SK-MEL-5 (cell line): ENCODE measurements around the gene FGF4. TPM values are rescaled to one million over a fixed set of nuclear protein-coding genes. Genes with fewer than 3 reads are reported as not detected.

Source experiments
- DNase-seq: peaks from one replicate; pipeline ENCODE4 v3.0.0-alpha.2; 2016; ENCODE audit warnings: low read depth, low spot score
- in situ Hi-C: cut with HindIII; loops from 2 replicates; pipeline ENCODE4 v1.10.0; 2016; ENCODE audit warnings: low sequenced_read_pairs, high pct_unique_total_duplicates, low pct_unique_long_range_greater_than_20kb
- polyA plus RNA-seq, 2 experiments: library from polyadenylated mRNA; depleted of rRNA; stranded (reverse); fragments of >200 nt; gene quantifications; 2 replicates each; pipeline ENCODE4 v1.2.3, GENCODE V29; 2015
- total RNA-seq: library from RNA; depleted of rRNA; stranded (reverse); fragments of >200 nt; shearing (Covaris generic); gene quantifications from 2 replicates; pipeline ENCODE4 v1.2.3, GENCODE V29; 2014; rRNA removed

The FGF4 gene, protein sequence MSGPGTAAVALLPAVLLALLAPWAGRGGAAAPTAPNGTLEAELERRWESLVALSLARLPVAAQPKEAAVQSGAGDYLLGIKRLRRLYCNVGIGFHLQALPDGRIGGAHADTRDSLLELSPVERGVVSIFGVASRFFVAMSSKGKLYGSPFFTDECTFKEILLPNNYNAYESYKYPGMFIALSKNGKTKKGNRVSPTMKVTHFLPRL
- not detected in 2 replicates for total RNA-seq
- not detected in 2 replicates for polyA plus RNA-seq (2015; cell fraction: cytosol; rRNA removed)
- polyA plus RNA-seq (2015; cell fraction: nucleus; rRNA removed) = not detected in 2 replicates

DNA sequence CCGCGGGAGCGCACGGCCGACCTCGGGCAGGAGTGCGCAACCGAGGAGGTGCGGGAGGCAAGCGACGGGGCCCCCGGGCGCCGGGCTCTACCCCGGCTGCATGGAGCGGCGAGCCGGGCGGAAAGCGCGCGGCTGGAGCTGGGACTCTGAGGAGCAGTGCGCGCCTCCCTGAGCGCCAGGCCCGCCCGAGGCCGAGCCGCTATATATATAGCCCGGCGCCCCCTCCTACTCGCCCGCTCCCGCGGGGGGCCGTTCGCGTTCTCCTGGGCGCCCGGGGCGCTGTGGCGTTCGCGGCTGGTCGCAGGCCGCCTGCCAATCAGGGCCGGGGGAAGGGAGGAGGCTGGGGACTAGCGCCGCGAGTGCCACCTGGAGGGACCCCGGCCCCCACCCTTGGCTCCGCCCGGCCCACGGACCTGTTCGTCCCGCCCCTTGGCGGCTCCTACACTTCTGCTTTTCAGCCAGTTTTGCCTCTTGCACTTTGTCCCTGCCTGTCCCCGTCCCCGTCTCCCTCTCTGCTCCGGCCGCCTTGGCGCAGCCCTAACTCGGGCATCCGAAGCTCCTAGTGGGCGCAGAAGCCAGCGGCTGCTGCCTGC lies at the start of gene FGF4:
TSS of gene FGF4 (minus strand) at position 179 of the 593 bp plus-strand sequence. CDS start 257 bp downstream, outside the sequence.
- in situ Hi-C loops = no loop called here
- no peak for DNase-seq

DNA sequence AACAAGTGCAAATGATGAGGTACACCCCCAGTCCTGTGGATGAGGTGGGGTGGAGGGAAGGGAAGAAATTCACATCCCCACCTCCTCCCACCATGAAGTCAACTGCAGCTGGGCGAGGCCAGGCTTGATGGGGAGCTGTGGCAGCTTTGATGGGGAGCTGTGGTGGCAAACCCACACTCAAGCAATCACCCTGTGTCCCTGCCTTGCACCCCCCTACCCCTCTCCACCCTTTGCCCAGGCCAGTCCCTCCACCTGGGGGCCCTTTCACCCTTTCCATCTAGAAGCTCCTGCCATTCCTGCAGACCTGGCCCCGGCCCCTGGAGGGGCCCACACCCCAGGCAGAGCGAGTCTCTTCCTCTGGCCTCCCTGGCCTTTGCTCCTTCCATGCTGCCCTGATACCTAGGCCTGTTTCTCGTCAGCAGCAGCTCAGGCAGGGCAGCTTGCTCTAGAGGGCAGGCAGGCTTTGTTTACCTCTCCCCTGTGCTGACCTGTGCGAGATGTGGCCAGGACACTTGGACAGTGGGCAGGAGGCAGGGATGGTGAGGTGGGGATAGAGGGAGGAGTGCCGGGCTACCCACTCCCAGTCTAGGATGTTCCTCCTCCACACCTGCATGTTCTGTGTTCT lies 48.6 kb upstream of the FGF4 start:
- DNase-seq = no peak
- in situ Hi-C loops = no loop called here

DNA sequence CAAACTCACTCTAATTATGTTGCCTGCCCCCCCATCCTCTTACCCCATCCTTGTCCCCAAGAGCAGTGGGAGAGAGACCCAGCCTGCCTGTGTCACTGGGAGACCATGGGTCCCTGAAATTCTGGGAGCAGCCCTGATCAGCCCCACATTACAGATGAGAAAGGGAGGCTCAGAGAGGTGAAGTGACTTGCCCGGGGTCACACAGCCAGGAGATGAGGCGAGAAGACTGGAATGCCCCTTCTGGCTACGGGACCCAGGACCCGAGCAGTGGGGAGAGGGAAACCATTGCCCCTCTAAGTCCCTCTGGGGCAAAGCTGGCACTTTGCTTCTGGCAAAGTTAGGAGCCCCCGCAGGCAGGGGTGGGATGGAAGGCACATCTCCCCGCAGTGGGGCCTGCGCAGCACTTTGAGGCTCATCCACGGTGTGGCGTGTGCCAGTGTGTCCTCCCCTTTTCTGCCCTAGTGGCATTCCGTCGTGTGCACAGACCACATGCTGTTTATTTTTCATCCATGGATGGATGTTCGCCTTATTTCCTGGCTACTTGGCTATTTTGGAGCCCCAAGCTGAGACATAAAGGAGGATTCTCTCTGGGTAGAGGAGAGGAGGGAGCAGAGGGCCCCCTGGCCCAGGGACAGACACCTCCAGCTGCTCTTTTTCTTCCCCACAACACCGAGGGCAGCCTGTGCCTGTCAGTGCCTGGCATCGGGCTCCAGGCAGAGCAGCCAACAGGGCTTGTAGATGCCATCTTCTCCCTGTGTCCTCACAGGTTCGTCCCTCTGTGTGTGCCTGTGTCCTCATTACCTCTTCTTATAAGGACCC lies 47.7 kb upstream of the FGF4 start:
- in situ Hi-C loops = no loop called here
- no peak for DNase-seq

DNA sequence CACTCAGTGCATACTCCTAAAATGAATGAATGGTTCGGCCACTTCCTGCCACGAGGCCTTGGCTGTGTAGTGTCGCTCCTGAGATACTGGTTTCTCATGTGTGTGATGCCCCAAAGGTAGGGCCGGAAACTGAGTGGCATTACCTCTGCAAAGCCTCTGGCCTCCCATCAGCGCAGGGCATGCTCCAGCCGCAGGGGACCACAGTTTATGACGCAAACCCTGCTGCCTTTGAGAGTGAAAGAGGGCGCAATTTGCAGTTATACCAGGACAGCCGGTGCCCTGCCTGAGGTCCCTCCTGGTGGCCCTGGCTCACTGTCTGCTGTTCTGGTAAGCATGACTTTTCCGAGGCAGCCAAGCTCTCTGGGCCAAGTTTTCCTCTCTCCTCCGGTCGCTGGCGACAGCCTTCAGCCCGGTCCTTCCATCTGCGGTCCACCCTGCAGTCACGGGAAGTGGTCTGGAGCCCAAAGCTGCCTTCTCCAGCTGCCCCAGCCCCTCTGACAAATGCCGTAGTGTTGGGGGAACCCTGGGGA lies 46.4 kb upstream of the FGF4 start:
- DNase-seq = no peak
- in situ Hi-C loops = no loop called here

DNA sequence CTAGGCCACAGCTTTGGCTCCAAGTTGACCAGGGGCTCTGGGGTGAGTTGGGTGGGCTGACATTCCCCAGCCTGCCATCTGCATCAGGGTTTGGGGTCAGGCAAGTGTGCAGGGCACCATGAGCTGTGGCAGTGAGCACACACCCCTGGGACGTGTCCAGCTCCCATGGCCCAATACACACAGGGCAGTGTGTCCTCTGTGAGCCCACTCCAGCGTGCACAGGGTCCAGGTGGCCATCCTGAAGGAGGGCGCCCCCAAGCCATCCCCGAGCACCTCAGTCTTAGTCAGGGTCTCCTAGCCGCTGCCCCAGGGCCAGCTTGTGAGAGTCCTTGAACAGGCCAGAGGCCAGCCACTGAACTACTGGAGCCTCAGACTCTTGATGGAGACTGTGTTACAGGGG lies 45.3 kb upstream of the FGF4 start:
- DNase-seq = no peak
- in situ Hi-C loops = no loop called here

DNA sequence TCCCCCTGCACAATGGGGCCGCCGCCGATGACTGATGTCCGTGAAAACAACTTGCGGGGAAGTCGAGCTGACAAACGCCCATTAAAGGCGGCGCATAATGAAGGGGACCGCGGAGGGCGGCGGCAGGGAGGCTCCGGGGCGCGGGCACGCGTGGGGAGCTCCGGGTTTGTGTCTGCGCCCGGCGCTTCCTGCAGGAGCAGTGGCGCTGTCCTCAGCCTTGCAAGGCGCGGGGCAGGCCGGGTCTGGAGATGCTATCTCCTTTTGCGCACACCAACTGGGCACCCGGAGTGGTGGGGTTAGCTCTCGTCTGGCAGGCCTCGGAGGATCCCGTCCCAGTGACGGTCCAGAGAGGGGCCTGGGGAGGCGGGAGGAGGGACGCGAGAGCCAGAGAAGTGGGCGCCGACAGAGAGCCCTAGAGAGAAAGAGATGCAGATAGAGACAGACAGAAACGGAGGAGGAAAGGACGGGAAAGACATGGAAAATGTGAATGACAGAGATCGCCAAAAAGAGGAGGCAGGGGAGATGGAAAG lies 44.5 kb upstream of the FGF4 start:
- in situ Hi-C loops = no loop called here
- DNase-seq = no peak

DNA sequence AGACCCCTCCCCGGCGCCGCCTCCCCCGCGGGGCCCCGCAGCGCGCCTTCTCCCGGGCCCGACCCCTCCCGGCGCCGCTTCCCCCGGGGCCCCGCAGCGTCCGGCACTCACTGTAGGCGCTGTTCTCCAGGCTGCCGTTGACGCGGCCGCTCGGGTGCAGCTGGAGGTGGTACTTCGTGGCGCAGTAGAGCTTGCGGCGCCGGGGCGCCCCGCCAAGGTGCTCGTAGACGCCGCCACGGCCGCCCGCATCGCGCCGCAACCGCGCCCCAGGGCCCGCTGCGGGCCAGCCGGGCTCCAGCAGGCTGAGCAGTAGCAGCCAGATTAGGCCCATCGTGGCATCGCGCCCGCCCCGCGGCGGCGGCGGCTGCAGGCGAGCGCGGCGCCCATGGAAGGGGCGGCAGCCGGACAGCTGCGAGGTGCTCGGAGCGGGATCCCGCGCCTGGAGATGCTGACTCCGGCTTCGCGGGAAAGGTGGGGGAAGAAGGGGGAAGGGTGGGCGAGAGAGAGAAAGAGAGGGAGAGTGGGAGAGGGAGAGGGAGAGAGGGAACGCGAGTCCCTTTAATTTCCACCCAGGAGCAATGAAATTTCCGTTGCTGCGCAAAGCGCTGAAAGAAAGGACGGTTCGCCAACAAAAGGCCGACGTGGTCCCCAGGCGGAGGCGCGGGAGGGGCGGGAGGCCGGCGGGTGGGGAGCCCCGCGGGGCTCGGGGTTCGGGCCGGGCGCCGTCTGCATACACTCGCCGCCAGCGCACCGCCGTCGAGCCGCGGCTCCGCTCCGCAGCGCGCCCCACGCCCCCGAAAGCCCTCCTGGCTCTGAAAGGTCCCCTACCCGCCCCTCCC lies 43.7 kb upstream of the FGF4 start, which contains the start of gene FGF3:
TSS of gene FGF3 (minus strand) at position 814 of the 839 bp plus-strand sequence. CDS start at position 331, 483 bp downstream.
- no peak for DNase-seq
- in situ Hi-C loops = no loop called here

DNA sequence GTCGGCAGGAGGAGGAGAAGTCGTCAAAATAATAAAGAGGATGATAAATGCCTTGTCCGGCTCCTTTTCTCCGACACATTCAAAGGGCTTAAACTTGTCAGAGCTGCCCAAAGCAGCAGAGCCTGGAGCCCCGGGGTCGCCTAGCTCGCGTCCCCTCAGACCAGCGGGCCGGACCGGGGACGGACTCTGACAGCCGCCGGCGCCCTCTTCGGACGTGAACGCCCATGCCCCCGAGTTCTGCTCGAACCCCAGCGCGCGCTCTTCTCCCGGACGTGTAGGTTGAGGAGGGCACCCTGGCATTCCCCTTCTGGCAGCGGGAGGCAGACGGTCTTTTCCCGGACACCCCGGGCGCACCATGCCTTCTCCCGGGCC lies 43.1 kb upstream of the FGF4 start:
- in situ Hi-C loops = no loop called here

DNA sequence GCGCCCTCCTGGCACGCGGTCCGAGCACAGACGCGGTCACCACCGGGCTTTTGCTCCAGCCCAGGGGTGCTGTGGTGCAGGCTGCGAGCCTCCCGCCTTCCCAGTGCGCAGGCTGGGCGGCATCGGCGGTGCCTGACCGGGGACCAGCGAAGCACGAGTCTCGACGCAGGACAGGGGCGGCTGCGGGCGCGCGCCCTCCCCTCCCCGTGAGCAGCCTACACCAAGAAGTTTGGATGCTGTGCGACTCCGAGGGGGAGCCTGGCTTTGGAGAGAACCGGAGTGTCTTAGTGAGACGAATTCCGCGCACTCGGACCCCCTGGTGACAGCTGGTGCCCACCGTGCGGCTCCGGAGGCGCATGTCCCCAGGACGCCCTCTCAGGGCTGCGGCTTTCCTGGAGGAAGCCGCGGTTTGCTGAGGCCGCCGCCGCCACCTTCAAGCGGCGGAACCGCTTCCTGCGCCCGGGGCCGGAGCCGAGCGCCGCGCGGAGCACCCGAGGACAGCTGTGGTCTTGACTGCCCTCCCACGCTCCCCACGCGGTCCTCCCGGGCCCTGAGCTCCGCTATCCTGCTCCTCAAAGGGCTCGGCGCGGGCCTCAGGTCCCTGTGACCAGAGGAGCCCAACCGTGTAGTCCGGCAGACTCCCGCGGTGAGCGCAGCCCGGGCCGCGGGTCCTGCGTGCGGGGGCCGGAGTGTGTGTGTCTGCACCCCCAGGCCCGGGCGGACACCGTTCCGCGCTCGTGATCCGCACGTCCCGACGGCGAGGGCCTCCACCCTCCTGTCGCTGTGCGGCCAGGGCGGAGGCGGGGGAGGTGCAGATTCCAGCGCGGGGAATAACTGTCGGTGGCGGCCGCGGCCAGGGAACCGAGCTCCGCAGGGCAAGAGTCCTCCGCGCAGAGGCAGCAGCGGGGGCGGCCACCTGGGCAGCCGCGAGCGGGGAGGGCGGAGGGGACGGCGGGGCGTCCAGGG lies 42.4 kb upstream of the FGF4 start:
- in situ Hi-C loops = no loop called here
- no peak for DNase-seq

More for the DNA sequence above, 43.1 kb upstream of the FGF4 start:
- no peak for DNase-seq

DNA sequence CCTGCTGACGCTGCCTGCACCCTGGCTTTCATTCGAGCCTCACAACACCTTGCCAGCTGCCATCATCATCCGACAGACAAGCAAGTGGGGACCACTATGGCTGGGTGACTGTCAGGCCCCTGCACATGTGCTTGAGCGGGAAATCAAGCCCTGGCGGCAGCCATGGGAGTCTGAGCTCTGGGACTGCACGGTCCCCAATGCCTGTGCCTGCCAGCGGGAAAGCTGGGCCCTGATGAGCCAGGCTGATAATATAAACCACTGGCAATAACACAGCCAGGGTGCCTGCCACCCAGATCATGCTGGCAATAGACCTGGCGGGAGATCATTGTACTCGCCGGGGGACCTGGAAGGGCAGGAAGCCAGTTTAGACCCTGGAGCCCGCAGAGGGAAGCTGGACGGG lies 41.5 kb upstream of the FGF4 start:
- in situ Hi-C loops = no loop called here
- no peak for DNase-seq

DNA sequence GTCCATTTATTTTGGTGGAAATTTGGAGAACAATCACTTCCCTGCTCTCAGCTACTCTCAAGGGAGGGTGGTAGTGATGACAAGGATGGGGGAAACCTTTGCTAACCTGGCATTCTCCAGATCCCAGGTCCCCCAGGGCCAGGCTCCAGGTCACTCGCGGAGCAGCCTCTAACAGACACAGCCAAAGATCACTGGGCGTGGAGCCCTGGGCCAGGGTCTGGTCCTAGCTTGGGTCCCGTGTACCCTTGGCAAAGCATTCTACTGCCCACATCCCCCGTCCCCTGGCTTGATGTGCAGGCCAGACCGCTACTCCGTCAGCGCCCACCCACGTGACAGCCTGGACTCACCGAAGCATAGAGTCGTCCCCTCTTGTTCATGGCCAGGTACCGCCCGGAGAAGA lies 40.8 kb upstream of the FGF4 start:
- in situ Hi-C loops = no loop called here
- no peak for DNase-seq

DNA sequence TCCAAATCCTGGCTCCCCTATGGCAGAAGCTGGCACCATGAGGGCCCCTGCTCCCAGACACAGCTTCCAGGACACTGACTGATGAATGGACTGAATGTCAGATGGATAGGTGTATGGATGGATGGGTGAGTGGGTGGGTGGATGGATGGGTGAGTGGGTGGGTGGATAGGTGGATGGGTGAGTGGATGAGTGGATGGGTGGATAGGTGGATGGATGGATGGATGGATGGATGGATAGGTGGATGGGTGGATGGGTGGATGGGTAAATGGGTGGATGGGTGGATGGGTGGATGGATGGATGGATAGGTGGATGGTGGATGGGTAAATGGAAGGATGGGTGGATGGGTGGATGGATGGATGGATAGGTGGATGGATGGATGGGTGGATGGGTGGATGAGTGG lies 39.8 kb upstream of the FGF4 start:
- in situ Hi-C loops = no loop called here

DNA sequence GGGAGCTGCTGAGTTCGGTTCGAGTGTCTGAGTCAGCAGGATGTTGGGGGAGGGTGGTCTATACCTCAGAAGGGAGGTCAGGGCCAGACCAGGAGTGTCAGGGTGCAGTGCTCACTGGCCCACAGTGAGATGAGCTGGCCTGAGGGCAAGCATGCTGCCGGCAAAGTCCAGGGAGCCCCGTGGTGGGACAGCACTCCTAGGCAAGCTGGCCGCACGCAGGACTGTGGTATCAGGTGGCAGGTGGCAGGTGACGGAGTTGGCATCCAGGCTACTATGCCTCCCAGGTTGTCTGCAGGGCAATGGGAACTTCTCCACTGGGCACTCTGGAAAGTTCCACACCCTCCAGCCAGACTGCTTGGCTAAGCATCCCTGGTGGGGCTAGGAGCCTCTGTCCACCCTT lies 39.3 kb upstream of the FGF4 start:
- DNase-seq = no peak
- in situ Hi-C loops = no loop called here

More for the DNA sequence above, 39.8 kb upstream of the FGF4 start:
- no peak for DNase-seq

DNA sequence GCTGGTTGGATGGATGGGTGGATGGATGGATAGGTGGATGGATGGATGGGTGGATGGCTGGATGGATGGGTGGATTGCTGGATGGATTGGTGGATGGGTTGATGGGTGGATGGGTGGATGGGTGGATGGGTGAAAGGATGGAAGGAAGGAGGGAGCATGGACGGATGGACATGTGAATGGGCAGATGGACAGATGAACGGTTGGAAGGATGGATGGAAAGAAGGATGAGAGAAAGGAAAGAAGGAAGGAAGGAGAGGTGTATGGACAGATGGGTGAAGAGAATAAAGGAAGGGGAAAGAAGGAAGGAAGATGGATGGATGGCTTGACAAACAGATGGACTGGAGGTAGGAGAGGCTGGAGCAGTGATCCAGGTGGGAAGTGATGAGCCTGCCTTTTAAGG lies 38.7 kb upstream of the FGF4 start:
- in situ Hi-C loops = no loop called here
- no peak for DNase-seq

DNA sequence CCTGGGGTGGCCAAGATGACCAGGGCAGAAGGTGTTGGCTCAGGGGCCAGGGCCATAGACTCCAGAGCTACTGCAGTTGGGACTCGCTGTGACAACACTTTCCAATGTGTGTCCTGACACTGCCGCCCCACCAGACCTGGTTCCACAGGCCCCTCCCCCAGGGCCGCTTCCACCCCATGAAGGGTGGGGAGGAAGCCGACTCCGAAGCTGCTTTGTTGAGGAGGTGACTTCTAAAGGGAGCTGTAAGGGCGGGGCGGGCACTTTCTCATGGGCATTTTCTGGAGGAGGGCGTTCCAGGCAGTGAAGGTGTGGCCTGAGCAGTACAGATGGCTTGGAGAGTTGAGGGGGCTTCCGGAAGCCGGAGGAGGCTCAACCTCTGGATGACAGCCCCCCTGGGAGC lies 37.8 kb upstream of the FGF4 start:
- in situ Hi-C loops = no loop called here
- no peak for DNase-seq

DNA sequence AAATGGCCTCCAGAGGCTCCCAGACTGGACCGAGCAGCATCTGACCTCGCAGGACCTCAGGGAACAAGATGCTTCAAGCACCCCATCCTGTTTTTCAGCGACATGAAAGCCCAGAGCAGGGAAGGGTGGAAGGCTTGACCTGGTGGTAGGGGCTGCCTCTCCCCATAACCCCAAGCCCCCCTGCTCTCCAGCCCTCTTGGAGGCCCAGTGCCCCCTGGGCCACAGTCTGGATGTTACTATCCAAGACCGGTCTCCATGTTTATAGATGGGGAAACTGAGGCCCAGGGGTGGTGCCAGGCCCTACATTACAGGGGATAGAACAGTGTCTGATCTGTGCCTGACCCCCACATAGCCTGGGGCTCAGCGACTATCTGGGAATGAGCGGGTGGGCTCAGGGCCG lies 37.1 kb upstream of the FGF4 start:
- no peak for DNase-seq
- in situ Hi-C loops = no loop called here
